Neural progenitor cell (in vitro differentiated cells): ENCODE data around the gene SPTBN5. TPM values are rescaled to one million over a fixed set of nuclear protein-coding genes. Genes with fewer than 3 reads are reported as not detected.

Experiments used
- DNase-seq: peaks from one replicate; pipeline ENCODE4 v3.0.0-alpha.2; 2016; ENCODE audit warnings: low spot score
- H2AFZ ChIP-seq: fragments of 200-600 bp; sonication (generic); replicated peaks from 2 replicates; pipeline ENCODE4 v1.6.1; 2016; ENCODE audit warnings: antibody characterized with exemption
- H3F3A ChIP-seq: fragments of 200-600 bp; sonication (generic); 2 replicates; pipeline ENCODE4 v1.6.1; 2016; ENCODE audit warnings: antibody characterized with exemption, low read depth
- H3K27ac ChIP-seq: fragments of 200-600 bp; sonication (generic); 2 replicates; pipeline ENCODE4 v1.5.1; 2016; ENCODE audit warnings: mild to moderate bottlenecking
- H3K27me3 ChIP-seq: fragments of 200-600 bp; sonication (generic); 2 replicates; pipeline ENCODE4 v1.6.1; 2016; ENCODE audit warnings: mild to moderate bottlenecking, moderate library complexity
- H3K36me3 ChIP-seq: fragments of 200-600 bp; sonication (generic); 2 replicates; pipeline ENCODE4 v1.5.1; 2016
- H3K4me1 ChIP-seq: fragments of 200-600 bp; sonication (generic); 2 replicates; pipeline ENCODE4 v1.6.1; 2016; ENCODE audit warnings: mixed run types
- H3K4me2 ChIP-seq: fragments of 200-600 bp; sonication (generic); 2 replicates; pipeline ENCODE4 v1.6.1; 2016
- H3K4me3 ChIP-seq: fragments of 200-600 bp; sonication (generic); 2 replicates; pipeline ENCODE4 v1.5.1; 2016
- H3K79me2 ChIP-seq: fragments of 200-600 bp; sonication (generic); 2 replicates; pipeline ENCODE4 v1.6.1; 2016; ENCODE audit warnings: low read depth
- H3K9ac ChIP-seq: fragments of 200-600 bp; sonication (generic); 2 replicates; pipeline ENCODE4 v1.6.1; 2016
- H3K9me3 ChIP-seq: fragments of 200-600 bp; sonication (generic); 2 replicates; pipeline ENCODE4 v1.5.1; 2016; ENCODE audit warnings: low read depth
- H4K20me1 ChIP-seq: fragments of 200-600 bp; sonication (generic); 2 replicates; pipeline ENCODE4 v1.6.1; 2016; ENCODE audit warnings: low read depth
- H3K27ac Mint-ChIP-seq: 3 replicates; pipeline ENCODE4 v1.8.0; 2021; ENCODE audit warnings: mixed read lengths
- H3K27me3 Mint-ChIP-seq: 2 replicates; pipeline ENCODE4 v1.8.0; 2022; ENCODE audit warnings: low read depth, mild to moderate bottlenecking, inconsistent platforms, moderate library complexity, mixed read lengths; ENCODE audit not compliant: insufficient read depth
- H3K36me3 Mint-ChIP-seq: 3 replicates; pipeline ENCODE4 v1.8.0; 2021; ENCODE audit warnings: mixed read lengths
- H3K4me1 Mint-ChIP-seq: 3 replicates; pipeline ENCODE4 v1.8.0; 2021; ENCODE audit warnings: mixed read lengths
- H3K4me3 Mint-ChIP-seq: 3 replicates; pipeline ENCODE4 v1.8.0; 2021; ENCODE audit warnings: mild to moderate bottlenecking, moderate library complexity, mixed read lengths
- H3K9me3 Mint-ChIP-seq: 3 replicates; pipeline ENCODE4 v1.8.0; 2020; ENCODE audit warnings: mixed read lengths
- CTCF ChIP-seq: fragments of 200-600 bp; sonication (generic); IDR thresholded peaks from 2 replicates; pipeline ENCODE4 v1.5.1; 2017; ENCODE audit warnings: antibody characterized with exemption, mild to moderate bottlenecking
- EZH2 ChIP-seq: fragments of 200-600 bp; sonication (generic); IDR thresholded peaks from 2 replicates; pipeline ENCODE4 v1.6.1; 2017; ENCODE audit warnings: antibody characterized with exemption, mild to moderate bottlenecking, moderate library complexity
- EZH2phosphoT487 ChIP-seq: fragments of 200-600 bp; sonication (generic); IDR thresholded peaks from 2 replicates; pipeline ENCODE4 v1.6.1; 2017; ENCODE audit warnings: antibody characterized with exemption
- total RNA-seq: library from RNA; depleted of rRNA; stranded (reverse); fragments of >200 nt; gene quantifications from 2 replicates; pipeline ENCODE4 v1.2.3, GENCODE V29; 2015; ENCODE audit warnings: low replicate concordance

Gene SPTBN5
- total RNA-seq, 1 donor from 2014 or later: not detected

- H3K9me3 ChIP-seq: no peaks in the 10 kb centered on the region
- Mint-ChIP-seq H3K27me3 (peaks cover 2% of the 10 kb centered on the region), H3K4me1 (peaks cover 32% of the 10 kb centered on the region), H3K9me3 (no peaks in the 10 kb centered on the region), H3K27ac (no peak overlapping the region), H3K36me3 (peaks cover 2% of the 10 kb centered on the region), H3K4me3 (no peak overlapping the region)
- H3K27me3 ChIP-seq: no peaks in the 10 kb centered on the region
- no peaks in the 10 kb centered on the region for H4K20me1 ChIP-seq
- no peaks in the 10 kb centered on the region for H3K36me3 ChIP-seq
- no peak overlapping the region for H3K27ac ChIP-seq
- H3F3A ChIP-seq: peaks cover 15% of the 10 kb centered on the region
- H3K79me2 ChIP-seq: no peaks in the 10 kb centered on the region
- peaks cover 51% of the 10 kb centered on the region for H3K4me1 ChIP-seq
- no peak overlapping the region for H3K4me2 ChIP-seq
- H2AFZ ChIP-seq: no peak overlapping the region
- no peak for DNase-seq
- H3K4me3 ChIP-seq: no peak overlapping the region
- TF ChIP-seq CTCF (no peak), EZH2phosphoT487 (no peak), EZH2 (no peak)
- no peak overlapping the region for H3K9ac ChIP-seq
These were observed 43.1 kb upstream of the SPTBN5 start for GRCh38 chr15:41936649-41937567.

GRCh38 chr15:41936155-41936554, 42.3 kb upstream of the SPTBN5 start:
- Mint-ChIP-seq H3K9me3 (no peaks in the 10 kb centered on the region), H3K4me1 (peaks cover 29% of the 10 kb centered on the region), H3K27me3 (peaks cover 2% of the 10 kb centered on the region), H3K36me3 (peaks cover 2% of the 10 kb centered on the region), H3K4me3 (no peak overlapping the region), H3K27ac (no peak overlapping the region)
- no peak for DNase-seq
- TF ChIP-seq CTCF: no peak
- TF ChIP-seq EZH2phosphoT487: no peak
- TF ChIP-seq EZH2: no peak
- Histone ChIP-seq H3K27ac (no peak overlapping the region), H3K9me3 (no peaks in the 10 kb centered on the region), H3K27me3 (no peaks in the 10 kb centered on the region), H4K20me1 (no peaks in the 10 kb centered on the region), H3K4me1 (peaks cover 45% of the 10 kb centered on the region), H3K4me3 (no peak overlapping the region), H3K9ac (no peak overlapping the region), H3F3A (peaks cover 7% of the 10 kb centered on the region), H3K4me2 (no peak overlapping the region), H2AFZ (no peak overlapping the region), H3K79me2 (no peaks in the 10 kb centered on the region), H3K36me3 (no peaks in the 10 kb centered on the region)

GRCh38 chr15:41935566-41936020, 41.7 kb upstream of the SPTBN5 start:
- no peaks in the 10 kb centered on the region for H3K79me2 ChIP-seq
- no peak overlapping the region for H3K27ac Mint-ChIP-seq
- H3K27me3 ChIP-seq: no peaks in the 10 kb centered on the region
- no peaks in the 10 kb centered on the region for H4K20me1 ChIP-seq
- no peak overlapping the region for H3K4me3 Mint-ChIP-seq
- peaks cover 2% of the 10 kb centered on the region for H3K27me3 Mint-ChIP-seq
- no peak overlapping the region for H3K4me2 ChIP-seq
- no peaks in the 10 kb centered on the region for H3K9me3 Mint-ChIP-seq
- DNase-seq: no peak
- peaks cover 40% of the 10 kb centered on the region for H3K4me1 ChIP-seq
- H3K9ac ChIP-seq: no peak overlapping the region
- no peaks in the 10 kb centered on the region for H3K9me3 ChIP-seq
- no peak overlapping the region for H3K27ac ChIP-seq
- TF ChIP-seq EZH2phosphoT487: no peak
- peaks cover 25% of the 10 kb centered on the region for H3K4me1 Mint-ChIP-seq
- H3K36me3 ChIP-seq: no peaks in the 10 kb centered on the region
- H3K36me3 Mint-ChIP-seq: peaks cover 2% of the 10 kb centered on the region
- no peak overlapping the region for H3K4me3 ChIP-seq
- H3F3A ChIP-seq: peaks cover 2% of the 10 kb centered on the region
- H2AFZ ChIP-seq: no peak overlapping the region

- Histone ChIP-seq H3K4me3 (no peak overlapping the region), H3K27ac (no peak overlapping the region), H3K27me3 (no peaks in the 10 kb centered on the region), H3K79me2 (no peaks in the 10 kb centered on the region), H3K36me3 (no peaks in the 10 kb centered on the region), H4K20me1 (no peaks in the 10 kb centered on the region), H3F3A (peaks cover 1% of the 10 kb centered on the region), H3K4me1 (peaks cover 40% of the 10 kb centered on the region), H2AFZ (no peak overlapping the region), H3K9me3 (no peaks in the 10 kb centered on the region), H3K9ac (no peak overlapping the region), H3K4me2 (no peak overlapping the region)
- no peak for DNase-seq
- TF ChIP-seq CTCF: no peak
- TF ChIP-seq EZH2: no peak
- TF ChIP-seq EZH2phosphoT487: no peak
- no peak overlapping the region for H3K27ac Mint-ChIP-seq
- no peaks in the 10 kb centered on the region for H3K9me3 Mint-ChIP-seq
- H3K4me1 Mint-ChIP-seq: peaks cover 20% of the 10 kb centered on the region
- no peak overlapping the region for H3K4me3 Mint-ChIP-seq
- H3K27me3 Mint-ChIP-seq: peaks cover 2% of the 10 kb centered on the region
- H3K36me3 Mint-ChIP-seq: peaks cover 2% of the 10 kb centered on the region
These were observed 41.0 kb upstream of the SPTBN5 start for GRCh38 chr15:41934843-41935242.
